Measurements from ENCODE around the gene CASP8.

The CASP8 gene

GRCh38 chr2:201242571-201243277 lies 17.6 kb upstream of the CASP8 start:
- DNase-seq (ENCODE audit: low read depth): no peak

- DNase-seq (ENCODE audit: low read depth): no peak
Observed at GRCh38 chr2:201244829-201245228, 15.5 kb upstream of the CASP8 start.

GRCh38 chr2:201246280-201246679 lies 14.1 kb upstream of the CASP8 start:
- no peak for DNase-seq (ENCODE audit: low read depth)

GRCh38 chr2:201248288-201248844 lies 12.0 kb upstream of the CASP8 start:
- no peak for DNase-seq (ENCODE audit: low read depth)

GRCh38 chr2:201249889-201250288 lies 10.4 kb upstream of the CASP8 start:
- no peak for DNase-seq (ENCODE audit: low read depth)

GRCh38 chr2:201250741-201251140 lies 9.6 kb upstream of the CASP8 start:
- DNase-seq (ENCODE audit: low read depth): no peak

GRCh38 chr2:201254081-201254730 lies 6.1 kb upstream of the CASP8 start:
- no peak for DNase-seq (ENCODE audit: low read depth)

GRCh38 chr2:201255408-201256033 lies 4.8 kb upstream of the CASP8 start:
- DNase-seq (ENCODE audit: low read depth): no peak

- no peak for DNase-seq (ENCODE audit: low read depth)
Observed at GRCh38 chr2:201256082-201256481, 4.3 kb upstream of the CASP8 start.

- DNase-seq (ENCODE audit: low read depth): no peak
Observed at GRCh38 chr2:201257381-201257955, 2.9 kb upstream of the CASP8 start.

- DNase-seq (ENCODE audit: low read depth): peak; percentile 67
Observed at GRCh38 chr2:201257956-201258665, 2.2 kb upstream of the CASP8 start.

- DNase-seq (ENCODE audit: low read depth): no peak
Observed at GRCh38 chr2:201258666-201259615, 1.4 kb upstream of the CASP8 start.

GRCh38 chr2:201261471-201261870 lies 1.1 kb downstream of the CASP8 start:
- DNase-seq (ENCODE audit: low read depth): no peak

- no peak for DNase-seq (ENCODE audit: low read depth)
Observed at GRCh38 chr2:201261906-201262305, 1.6 kb downstream of the CASP8 start.

- no peak for DNase-seq (ENCODE audit: low read depth)
Observed at GRCh38 chr2:201262718-201263117, 2.4 kb downstream of the CASP8 start.

- DNase-seq (ENCODE audit: low read depth): no peak
Observed at GRCh38 chr2:201263779-201264178, 3.4 kb downstream of the CASP8 start.

GRCh38 chr2:201264472-201265173 lies 4.3 kb downstream of the CASP8 start:
- DNase-seq (ENCODE audit: low read depth): no peak

GRCh38 chr2:201266629-201267028 lies 6.3 kb downstream of the CASP8 start:
- DNase-seq (ENCODE audit: low read depth): no peak

- DNase-seq (ENCODE audit: low read depth): no peak
Observed at GRCh38 chr2:201267278-201268030, 7.1 kb downstream of the CASP8 start.

Measured in CMK (cell line).